HG02852 (cell line): ENCODE measurements around the gene JAKMIP1.

ENCODE experiments used
- ATAC-seq: cut with Tn5 transposase; IDR thresholded peaks from one replicate; pipeline ENCODE4 v1.9.1; 2021; ENCODE audit warnings: mild to moderate bottlenecking, moderate library complexity; ENCODE audit not compliant: unreplicated experiment

The JAKMIP1 gene

DNA sequence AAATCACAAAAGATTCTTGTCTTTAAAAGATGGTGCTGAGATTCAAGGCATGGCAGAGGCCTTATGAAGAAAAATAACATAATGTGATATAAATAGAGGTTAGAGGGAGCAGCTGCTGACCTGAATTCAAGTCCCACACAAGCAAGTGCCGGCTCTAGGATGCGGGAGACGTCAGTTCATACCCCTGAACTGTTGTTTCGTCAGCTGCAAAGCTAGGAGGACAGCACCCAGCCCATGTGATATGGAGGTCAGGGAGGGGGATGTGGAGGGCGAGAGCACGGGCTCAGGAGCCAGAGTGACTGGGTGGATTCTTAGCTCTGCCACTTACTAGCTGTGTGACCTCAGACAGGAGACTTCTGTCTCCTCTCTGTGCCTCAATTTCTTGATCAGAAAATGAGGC, 77.9 kb downstream of the JAKMIP1 start:
- ATAC-seq: no peak

DNA sequence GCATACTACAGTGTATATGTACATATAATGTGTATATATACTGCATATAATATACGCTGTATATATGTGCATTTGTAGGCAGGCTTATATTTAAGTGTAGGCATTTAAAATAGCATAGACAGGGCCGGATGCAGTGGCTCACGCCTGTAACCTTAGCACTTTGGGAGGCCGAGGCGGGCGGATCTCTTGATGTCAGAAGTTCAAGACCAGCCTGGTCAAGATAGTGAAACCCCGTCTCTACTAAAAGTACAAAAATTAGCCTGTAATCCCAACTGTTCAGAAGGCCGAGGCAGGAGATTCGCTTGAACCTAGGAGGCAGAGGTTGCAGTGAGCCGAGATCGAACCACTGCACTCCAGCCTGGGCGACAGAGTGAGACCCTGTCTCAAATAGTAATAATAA, 78.4 kb downstream of the JAKMIP1 start:
- ATAC-seq: no peak

DNA sequence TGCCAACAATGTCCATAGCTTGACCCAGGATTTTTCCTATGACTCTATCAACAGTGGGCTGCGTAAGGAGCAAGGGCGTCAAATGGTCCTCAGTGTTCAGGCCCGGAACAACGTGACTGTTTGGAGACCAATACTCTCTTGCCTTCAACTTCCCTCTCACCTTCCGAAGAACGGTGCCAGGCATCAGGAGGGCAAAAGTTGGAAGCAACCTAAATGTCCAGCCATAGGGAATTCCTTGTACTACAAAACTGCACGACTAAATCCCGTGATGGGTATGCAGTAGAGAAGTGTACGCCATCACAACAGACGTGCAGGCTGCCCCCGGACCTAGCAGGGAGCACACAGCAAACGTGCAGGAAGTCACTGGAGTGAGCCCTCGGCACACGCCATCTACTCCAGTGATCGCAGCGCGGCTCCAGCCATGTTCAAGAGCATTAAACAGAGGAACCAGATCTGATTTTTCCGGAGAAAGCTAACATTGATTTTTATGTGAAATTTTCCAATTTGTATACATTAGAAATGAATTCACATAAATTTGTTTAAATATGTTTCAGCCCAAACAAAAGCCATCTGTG, 79.0 kb downstream of the JAKMIP1 start:
- ATAC-seq: no peak

DNA sequence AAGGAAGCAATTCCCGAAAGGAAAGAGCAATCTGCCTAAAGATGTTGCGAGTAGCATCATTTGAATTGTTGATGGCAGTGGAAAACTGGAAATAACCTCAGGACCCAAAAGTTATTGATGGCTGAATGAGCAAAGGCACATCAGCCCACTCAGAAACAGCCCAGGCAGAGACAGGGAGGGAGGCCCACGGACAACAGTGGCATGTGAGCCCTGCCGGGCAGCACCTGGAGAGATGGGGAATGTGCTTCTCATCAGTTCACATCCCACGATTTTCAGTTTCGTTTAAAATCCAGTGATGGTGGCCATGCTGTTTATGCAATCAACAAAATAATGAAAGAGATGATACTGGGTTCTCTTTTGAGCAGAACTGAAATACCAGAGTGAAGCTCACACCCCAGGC, 80.0 kb downstream of the JAKMIP1 start:
- ATAC-seq: no peak

DNA sequence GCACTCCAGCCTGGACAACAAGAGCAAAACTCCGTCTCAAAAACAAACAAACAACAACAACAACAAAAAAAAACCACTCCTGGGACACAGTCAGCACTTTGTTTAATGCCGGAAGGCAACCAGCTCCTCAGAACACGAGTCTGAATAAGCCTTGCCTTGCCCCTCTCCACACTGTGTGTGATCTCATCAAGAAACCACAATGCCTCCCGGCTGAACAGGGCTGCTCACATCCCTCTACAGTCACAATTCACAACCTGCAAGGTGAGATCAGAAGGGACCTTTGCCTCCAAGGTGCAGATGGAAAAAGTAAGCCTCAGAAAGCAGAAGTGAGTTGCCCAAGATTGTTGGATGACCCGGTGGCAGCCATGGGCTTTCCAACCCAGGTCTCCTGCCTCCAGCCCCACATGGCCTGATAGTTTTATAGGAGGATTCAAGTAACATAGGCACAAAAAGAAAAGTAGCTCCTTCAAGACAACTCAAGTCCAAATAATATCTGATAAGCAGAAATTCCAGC, 80.8 kb downstream of the JAKMIP1 start:
- ATAC-seq: no peak

DNA sequence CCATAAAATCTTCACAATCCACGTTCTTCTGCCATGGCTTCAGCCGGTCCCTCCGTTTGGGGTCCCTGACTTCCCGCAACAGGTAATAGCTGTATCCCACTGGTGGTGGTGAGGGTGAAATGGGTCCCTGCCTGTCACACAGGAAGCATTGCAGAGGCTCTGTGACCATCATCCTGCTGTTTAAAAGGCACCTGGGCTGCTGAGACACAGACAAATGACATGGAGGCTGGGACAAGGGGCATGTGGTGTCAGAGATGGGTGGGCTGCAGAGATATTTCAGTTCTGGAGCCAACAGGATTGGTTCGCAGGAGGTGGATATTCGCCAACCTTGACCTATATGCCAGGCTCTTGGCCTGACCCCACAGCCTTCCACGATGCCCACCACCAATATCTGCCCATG, 82.1 kb downstream of the JAKMIP1 start:
- ATAC-seq: no peak

DNA sequence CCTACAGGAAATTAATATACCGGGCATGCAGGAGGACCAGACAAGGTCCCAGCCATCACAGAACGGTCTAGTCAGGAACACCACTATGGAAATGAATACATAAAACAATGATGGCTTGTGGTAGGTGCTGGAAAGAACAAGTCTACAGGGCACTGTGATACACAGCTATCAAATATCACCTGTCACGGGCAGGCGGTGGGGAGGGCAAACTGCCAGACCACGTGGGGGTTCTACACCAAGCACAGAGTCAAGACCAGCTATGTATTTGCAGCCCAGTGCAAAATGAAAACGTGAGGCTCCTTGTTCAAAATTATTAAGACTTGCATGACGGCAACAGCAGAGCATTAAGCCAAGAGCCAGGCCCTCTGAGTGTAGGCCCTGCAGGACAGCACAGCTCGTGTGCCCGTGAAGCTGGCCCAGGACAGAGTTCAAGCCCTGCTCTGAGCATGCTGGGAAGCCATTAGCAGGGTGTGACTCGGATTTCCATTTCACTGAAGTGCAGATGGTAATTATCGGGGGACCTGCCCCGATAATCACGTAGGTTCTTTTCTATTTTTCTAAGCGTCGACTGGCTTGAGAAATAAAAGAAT, 83.6 kb downstream of the JAKMIP1 start:
- ATAC-seq: no peak

DNA sequence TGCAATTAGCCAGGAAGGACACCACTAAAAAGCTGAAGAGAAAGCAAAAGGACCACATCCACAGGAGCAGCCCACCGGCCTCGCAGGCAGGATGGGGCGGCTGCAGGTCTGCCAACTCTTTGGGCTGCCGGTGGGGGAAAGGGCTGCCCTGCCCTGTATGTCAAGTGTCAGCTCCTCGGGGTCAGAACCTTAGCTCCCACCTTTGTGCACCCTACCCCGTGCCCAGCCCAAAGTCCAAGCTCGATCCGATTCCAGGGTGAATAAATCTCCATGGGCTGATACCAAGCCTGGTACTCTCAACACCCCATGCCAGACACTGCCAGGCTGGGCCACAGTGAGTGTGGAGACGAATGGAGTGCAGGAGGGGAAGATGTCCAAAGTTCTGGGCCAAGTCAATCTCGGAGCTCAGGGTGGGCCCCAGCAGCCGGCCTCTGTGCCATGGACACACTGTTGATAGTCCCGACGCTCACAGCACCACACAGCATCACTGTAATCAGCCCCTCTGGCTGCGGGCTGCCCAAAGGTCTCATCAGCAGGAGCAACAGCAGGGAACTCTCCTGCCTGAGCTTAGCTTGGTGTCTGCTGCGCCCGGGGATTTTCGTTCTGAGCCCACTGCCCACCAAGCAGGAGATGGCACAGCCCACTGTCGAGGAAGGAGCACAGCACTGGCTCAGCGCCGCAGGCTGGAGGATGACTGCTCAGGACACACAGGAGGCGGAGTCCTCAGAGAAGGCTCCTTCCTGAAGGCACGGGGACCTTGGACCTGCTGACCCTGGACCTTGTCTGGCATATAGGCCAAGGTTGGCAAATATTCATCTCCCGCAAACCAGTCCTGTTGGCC, 84.4 kb downstream of the JAKMIP1 start:
- no peak for ATAC-seq

DNA sequence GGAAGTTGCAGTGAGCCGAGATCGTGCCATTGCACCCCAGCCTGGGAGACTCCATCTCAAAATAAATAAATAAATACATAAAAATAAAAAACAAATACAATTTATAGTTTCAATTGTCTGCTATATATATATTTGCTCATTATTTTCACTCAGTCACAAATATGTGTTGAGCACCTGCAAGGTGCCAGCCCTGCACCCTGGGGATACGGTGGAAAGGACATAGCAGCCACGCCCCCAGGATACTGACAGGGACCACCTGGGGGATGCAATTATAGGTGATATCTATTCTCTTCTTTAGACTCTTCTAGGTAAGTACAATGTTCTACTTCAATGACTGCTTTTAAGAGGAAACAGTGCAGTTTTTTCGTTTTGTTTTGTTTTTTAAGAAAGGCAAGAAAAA, 85.0 kb downstream of the JAKMIP1 start:
- ATAC-seq: no peak

DNA sequence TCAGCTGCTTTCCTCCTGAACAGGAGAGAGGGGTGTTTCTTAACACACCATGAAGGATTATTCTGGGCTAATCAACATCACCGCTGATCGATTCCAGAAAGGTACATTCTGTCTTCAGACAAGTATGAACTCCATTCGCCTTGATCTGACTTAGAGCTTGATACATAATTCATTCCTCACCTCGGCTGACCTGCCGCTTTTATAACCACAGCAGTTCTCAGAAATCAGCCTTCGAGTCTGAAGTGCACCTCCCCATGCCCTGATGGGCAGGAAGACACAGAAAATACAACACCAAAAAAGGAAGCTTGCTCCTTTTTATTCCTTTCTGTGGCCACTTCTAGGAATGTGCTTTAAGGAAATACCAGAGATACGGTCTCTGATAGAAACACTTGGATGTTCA, 85.7 kb downstream of the JAKMIP1 start:
- ATAC-seq: no peak

DNA sequence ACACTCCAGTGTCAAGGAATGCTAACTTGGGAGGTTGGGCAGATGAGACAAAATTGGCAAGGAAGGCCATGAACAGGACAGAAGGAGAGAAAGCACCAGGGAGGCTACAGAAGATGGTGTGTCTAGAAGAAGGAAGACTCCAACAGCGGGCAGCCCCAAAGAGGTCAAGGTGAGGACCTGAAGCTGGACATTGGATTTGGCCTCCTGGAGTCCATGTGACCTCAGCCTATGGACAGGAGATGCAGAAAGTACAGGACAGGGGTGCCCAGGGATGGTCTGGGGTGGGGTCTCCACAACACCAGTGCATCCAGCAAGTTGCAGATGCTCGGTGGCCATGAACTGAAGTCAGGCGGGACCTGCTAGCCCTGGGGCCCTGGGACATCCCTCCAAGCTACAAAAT, 86.2 kb downstream of the JAKMIP1 start:
- ATAC-seq: no peak

DNA sequence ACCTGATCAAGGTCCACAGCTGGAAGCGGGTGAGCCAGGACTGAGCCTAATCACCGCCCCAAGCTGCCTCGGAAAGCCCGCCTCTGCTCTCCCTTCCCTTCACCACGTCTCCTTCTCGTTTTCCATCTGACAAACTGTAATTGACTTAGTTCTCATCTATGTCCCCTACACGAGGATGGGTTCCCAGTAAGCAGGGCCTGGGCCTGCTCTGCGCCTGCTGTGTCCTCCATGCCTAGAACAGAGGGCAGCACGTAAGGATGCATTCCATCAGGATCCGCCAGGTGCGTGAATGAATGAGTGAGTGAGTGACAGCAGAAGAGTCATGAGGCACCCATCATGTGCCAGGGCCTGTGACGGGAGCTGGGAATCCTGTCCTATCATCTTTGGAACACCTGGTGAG, 86.7 kb downstream of the JAKMIP1 start:
- ATAC-seq: no peak

DNA sequence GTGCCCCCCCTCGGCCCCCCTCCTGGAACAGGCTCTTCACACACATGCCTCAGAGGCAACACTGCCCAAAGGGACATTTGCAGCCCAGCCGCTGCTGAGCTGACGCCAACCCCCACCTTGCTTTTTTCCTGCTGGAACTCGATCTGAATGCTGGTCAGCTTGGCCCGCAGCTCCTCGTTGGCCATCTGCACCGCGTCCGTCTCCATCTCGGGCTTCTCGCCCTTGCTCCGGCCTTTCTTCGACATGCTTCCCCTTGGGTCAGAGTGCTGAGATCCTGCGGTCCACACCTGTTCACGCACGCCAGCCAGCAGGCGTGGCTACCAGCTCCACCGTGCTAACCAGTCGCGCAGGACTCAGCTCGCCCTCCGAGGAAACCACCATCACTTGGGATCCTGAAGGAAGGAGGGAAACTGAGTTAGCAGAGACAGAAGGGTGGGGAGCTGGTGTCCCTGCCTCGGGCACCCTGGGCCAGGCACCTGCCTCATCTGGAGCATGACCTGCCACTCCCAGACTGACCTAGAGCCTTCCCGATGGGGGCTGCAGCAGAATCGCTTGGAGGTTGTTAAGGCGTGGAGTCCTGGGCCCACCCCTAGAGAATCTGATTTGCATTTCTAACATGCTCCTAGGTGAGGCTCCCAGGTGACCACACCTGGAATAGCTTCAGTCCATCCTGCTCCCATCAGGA, 87.6 kb downstream of the JAKMIP1 start:
- ATAC-seq: no peak

DNA sequence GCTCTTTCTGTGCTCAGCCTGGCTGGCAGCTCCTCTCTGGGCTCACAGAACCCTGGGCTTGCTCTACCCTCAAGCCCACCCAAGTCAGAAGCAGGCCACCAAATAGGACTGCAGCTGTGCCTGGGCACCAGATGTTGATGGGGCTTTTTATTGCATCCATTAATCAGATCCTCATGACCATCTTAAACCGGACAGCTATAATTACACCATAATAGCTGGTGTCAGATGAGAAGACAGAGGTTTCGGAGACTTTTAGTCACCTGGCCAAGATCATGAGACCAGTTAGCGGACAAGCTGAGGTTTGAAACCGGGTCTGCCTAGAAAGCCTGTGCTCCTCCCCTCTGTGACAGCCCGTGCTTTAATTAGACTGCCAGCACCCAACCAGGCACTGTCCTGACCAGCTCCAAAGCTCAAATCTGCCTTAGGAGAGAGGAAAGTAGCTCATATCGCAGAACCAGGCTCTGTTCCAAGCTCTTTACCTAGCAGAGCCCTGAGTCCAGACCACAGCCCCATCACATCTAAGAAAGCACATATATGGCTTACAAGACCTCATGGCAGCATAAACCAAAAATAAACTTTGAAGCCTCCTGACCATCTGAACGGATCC, 88.9 kb downstream of the JAKMIP1 start:
- ATAC-seq: no peak

DNA sequence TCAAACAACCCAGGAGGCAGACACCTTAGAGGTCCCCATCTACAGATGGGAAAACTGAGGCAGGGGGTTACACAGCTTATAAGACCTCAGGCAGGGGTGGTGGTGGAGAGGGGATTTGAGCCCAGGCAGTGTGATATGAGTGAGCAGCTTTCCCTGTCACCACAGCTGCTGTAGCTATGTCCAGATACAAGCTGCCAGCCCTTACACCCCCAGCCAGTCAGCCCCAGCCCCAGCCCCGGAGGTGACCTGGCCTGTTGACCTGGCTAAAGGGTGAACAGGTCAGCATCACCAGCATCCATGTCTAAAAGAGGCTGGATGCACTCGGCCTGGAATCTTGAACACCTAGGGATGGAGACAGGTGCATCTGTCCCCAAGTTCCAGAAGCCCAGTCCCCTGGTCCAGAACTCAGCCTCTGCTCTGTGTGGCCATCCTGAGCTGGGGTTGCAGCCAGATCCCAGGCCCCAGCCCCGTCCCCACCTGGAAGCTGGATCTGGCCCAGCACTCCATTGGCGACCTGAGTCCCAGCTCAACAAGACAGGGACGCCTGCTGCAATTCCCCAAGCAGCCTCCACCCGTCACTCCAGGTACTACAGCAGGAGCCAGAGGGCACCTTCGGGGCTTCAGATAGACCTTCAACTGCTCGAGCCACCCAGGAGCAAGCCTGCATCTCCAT, 89.5 kb downstream of the JAKMIP1 start:
- no peak for ATAC-seq

DNA sequence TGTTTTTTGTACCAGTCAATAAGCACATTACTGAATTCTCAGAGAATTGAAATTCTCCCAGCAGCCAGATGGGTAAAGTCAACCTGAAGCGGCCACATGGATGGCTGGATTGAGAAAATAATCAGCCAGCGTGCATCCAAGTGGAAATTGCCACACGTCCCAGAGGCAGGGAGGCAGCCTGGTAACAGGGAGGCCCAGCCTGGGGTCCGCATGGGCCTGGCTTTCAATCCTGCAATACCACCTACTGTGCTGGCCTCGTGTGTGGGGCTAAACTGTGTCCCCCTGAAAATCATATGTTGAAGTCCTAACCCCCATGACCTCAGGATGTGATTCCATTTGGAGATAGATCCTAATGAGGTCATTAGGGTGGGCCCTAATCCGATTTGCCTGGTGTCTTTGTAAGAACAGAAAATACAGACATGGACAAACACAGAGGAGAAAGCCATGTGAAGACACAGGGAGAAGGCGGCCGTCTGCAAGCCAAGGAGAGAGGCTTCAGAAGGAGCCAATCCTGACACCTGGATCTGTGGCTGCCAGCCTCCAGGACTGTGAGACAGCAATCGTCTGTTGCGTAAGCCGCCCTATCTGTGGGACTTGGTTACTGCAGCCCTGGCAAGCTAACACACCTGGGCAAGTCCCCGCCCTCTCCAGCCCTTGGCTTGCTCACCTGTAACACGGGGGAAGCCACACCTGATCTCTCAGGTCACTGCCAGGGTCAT, 90.3 kb downstream of the JAKMIP1 start:
- no peak for ATAC-seq

DNA sequence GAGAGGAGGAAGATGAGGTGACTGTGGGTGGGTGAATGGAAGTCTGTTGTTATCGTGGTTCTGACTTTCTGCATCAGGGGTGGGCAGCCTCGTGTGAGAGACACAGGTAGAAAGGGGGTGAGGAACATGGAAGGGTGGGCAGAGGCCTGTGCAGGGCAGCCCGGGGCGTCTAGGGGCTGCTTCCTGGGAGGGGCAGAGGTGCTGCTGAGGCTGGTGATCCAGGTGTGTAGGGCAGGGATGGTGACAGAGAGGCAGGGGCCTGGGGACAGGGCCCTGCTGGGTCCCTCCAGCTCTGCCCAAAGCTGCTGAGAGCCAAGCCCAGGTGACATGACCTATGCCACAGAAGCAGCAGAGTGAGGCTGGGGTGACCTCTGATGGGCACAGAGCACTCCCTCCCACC, 92.5 kb downstream of the JAKMIP1 start:
- ATAC-seq: no peak

DNA sequence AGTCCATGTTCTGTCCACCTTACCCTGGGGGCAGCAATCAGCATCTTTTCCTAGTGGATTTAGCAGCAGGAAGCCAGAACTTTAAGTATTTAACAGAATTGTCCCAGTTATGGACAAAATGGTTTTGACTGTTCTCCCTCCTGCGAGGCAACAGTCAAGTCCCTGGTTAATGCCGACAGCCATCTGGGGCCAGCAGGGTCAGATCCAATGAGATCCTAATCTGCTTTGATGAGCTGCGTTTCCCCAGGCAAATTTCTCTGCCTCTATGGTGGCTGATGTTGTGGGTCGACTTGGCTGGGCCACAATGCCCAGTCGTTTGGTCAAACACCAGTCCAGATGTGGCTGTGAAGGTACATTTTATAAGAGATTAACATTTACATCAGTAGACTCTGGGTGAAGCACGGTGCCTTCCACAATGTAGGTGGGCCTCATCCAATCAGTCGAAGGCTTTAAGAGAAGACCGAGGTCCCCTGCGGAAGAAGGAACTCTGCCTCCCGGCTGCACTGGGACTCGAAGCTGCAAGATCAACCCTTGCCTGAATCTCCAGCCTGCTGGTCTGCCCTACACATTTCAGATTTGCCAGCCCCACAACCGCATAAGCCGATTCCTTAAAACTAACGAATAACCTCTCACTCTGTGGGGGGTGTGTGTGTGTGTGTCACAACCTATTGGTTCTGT, 93.1 kb downstream of the JAKMIP1 start:
- ATAC-seq: no peak

DNA sequence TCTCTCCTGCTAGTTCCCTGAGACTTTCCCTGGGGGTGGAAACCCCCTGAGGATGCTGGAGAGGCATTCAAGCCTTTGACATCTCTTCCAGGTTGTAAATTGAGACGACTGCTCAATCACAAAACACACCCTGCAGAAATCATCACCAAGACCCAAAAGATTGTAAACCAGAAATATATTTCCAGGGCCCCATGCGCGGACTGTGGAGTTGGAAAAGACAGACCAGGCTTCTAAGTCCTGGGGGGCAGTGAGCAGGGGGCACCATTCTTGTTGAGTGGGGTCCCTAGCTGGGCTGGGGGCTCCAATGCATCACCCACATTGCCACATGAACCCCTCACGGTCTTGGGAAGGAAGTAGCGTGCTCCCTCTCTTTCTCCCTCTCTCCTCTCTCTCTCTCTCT, 94.2 kb downstream of the JAKMIP1 start:
- no peak for ATAC-seq
